Neuronal stem cell (in vitro differentiated cells): ENCODE data around the gene SSC5D.

Experiments used
- DNase-seq: peaks from one replicate; pipeline ENCODE4 v3.0.0-alpha.2; 2013; ENCODE audit warnings: low spot score
- H2AFZ ChIP-seq: one replicate; pipeline ENCODE4 v1.6.1; 2013; ENCODE audit warnings: mild to moderate bottlenecking, low read length, inconsistent platforms
- H2AK5ac ChIP-seq: 2 replicates; pipeline ENCODE4 v1.6.1; 2013; ENCODE audit warnings: low read depth, mild to moderate bottlenecking, inconsistent platforms, low read length, moderate library complexity, mixed read lengths
- H2BK120ac ChIP-seq: 2 replicates; pipeline ENCODE4 v1.6.1; 2013; ENCODE audit warnings: low read depth, mild to moderate bottlenecking, inconsistent platforms, low read length, moderate library complexity, mixed read lengths
- H2BK12ac ChIP-seq: one replicate; pipeline ENCODE4 v1.6.1; 2013; ENCODE audit warnings: low read length, inconsistent platforms
- H2BK15ac ChIP-seq: 2 replicates; pipeline ENCODE4 v1.6.1; 2013; ENCODE audit warnings: mild to moderate bottlenecking, low read length, inconsistent platforms, mixed read lengths
- H2BK5ac ChIP-seq: one replicate; pipeline ENCODE4 v1.6.1; 2013; ENCODE audit warnings: inconsistent platforms, mild to moderate bottlenecking, low read length, moderate library complexity
- H3K14ac ChIP-seq: one replicate; pipeline ENCODE4 v1.6.1; 2013; ENCODE audit warnings: low read length, inconsistent platforms
- H3K18ac ChIP-seq: 2 replicates; pipeline ENCODE4 v1.6.1; 2013; ENCODE audit warnings: low read length, inconsistent platforms
- H3K23ac ChIP-seq: 2 replicates; pipeline ENCODE4 v1.6.1; 2013; ENCODE audit warnings: low read depth, mild to moderate bottlenecking, mixed read lengths, low read length, inconsistent platforms; ENCODE audit not compliant: poor library complexity
- H3K27ac ChIP-seq: replicated peaks from 3 replicates; pipeline ENCODE4 v1.5.1; 2013; ENCODE audit warnings: low read length, inconsistent platforms
- H3K27me3 ChIP-seq, 3 experiments: 2 replicates each; pipeline ENCODE4 v1.6.1; 2013; ENCODE audit warnings: low read length in 3 of 3, mild to moderate bottlenecking in 2 of 3, inconsistent platforms in 1 of 3, low read depth in 1 of 3, mixed read lengths in 1 of 3, moderate library complexity in 1 of 3; ENCODE audit not compliant: control insufficient read depth in 3 of 3, insufficient read depth in 3 of 3
- H3K36me3 ChIP-seq, 2 donors: replicated peaks in 1 of 2; 2 replicates each; pipeline ENCODE4 v1.6.1; 2013; ENCODE audit warnings: low read length in 2 of 2; ENCODE audit not compliant: control insufficient read depth in 2 of 2, insufficient read depth in 2 of 2
- H3K4ac ChIP-seq: 2 replicates; pipeline ENCODE4 v1.6.1; 2013; ENCODE audit warnings: inconsistent platforms, mild to moderate bottlenecking, low read length, moderate library complexity
- H3K4me1 ChIP-seq, 2 donors: 1 replicate in 1 of 2; 2 replicates in 1 of 2; pipeline ENCODE4 v1.6.1; 2013; ENCODE audit warnings: low read length in 2 of 2, low read depth in 1 of 2; ENCODE audit not compliant: control insufficient read depth in 2 of 2, insufficient read depth in 1 of 2
- H3K4me2 ChIP-seq: one replicate; pipeline ENCODE4 v1.6.1; 2013; ENCODE audit warnings: mild to moderate bottlenecking, low read length, inconsistent platforms; ENCODE audit not compliant: insufficient read depth, poor library complexity, severe bottlenecking
- H3K4me3 ChIP-seq, 2 donors: 2 replicates each; pipeline ENCODE4 v1.5.1; 2013; ENCODE audit warnings: low read length in 2 of 2, mild to moderate bottlenecking in 2 of 2, inconsistent platforms in 1 of 2, moderate library complexity in 1 of 2
- H3K79me1 ChIP-seq: one replicate; pipeline ENCODE4 v1.6.1; 2013; ENCODE audit warnings: low read depth, mild to moderate bottlenecking, inconsistent platforms, low read length, moderate library complexity
- H3K9ac ChIP-seq: one replicate; pipeline ENCODE4 v1.6.1; 2013; ENCODE audit warnings: mild to moderate bottlenecking, low read depth, low read length, inconsistent platforms; ENCODE audit not compliant: poor library complexity
- H3K9me3 ChIP-seq, 2 donors: replicated peaks in 1 of 2; 2 replicates each; pipeline versions ENCODE3 to v1.6.1; 2013; ENCODE audit warnings: low read length in 2 of 2, mild to moderate bottlenecking in 2 of 2, inconsistent platforms in 1 of 2, low read depth in 1 of 2, mixed read lengths in 1 of 2, moderate library complexity in 1 of 2; ENCODE audit not compliant: control insufficient read depth in 2 of 2, insufficient read depth in 1 of 2
- H4K8ac ChIP-seq: one replicate; pipeline ENCODE4 v1.6.1; 2013; ENCODE audit warnings: low read depth, mild to moderate bottlenecking, inconsistent platforms, low read length, moderate library complexity
- H4K91ac ChIP-seq: one replicate; pipeline ENCODE4 v1.6.1; 2013; ENCODE audit warnings: low read length, low read depth, mild to moderate bottlenecking, inconsistent platforms; ENCODE audit not compliant: poor library complexity
- WGBS, 2 donors: extraction: QIAGEN DNeasy Blood & Tissue Kit; methylation state at CpG; one replicate each; pipeline ENCODE4 v1.1.7; 2013; ENCODE audit warnings: missing lambda C conversion rate in 2 of 2, mixed read lengths in 1 of 2; ENCODE audit not compliant: insufficient read length in 2 of 2, insufficient replicate concordance in 1 of 2; ENCODE audit errors: extremely low coverage in 2 of 2; 5-methylcytosine and 5-hydroxymethylcytosine counted together

Gene SSC5D

DNA sequence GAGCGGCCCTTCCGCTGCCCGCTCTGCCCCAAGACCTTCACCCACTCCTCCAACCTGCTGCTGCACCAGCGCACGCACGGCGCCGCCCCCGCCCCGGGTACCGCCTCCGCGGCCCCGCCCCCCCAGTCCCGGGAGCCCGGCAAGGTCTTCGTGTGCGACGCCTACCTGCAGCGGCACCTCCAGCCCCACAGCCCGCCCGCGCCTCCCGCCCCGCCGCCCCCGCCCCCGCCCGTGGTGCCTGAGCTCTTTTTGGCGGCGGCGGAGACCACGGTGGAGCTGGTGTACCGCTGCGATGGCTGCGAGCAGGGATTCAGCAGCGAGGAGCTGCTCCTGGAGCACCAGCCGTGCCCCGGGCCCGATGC, 6.5 kb upstream of the SSC5D start:
- H3K27ac ChIP-seq, result no peak overlapping the region
- no peak overlapping the region for H2BK5ac ChIP-seq
- no peak overlapping the region for H4K91ac ChIP-seq
- DNase-seq, result no peak
- H3K36me3 ChIP-seq, result peaks cover 4 to 14% of the 10 kb centered on the region in 2 donors
- WGBS, 2 donors, result no CpG with 5 or more reads among the region's 40 CpGs
- H3K4me2 ChIP-seq, result peak overlapping the region; percentile 40
- H2BK120ac ChIP-seq, result no peak overlapping the region
- H3K9me3 ChIP-seq, result no peaks in the 10 kb centered on the region
- peak overlapping the region; percentile 73 for H3K23ac ChIP-seq
- H3K4me3 ChIP-seq, result no peak overlapping the region
- peaks cover 16% of the 10 kb centered on the region for H3K79me1 ChIP-seq
- peak overlapping the region; percentile 73 for H2BK12ac ChIP-seq
- H3K14ac ChIP-seq, result no peak overlapping the region
- H2BK15ac ChIP-seq, result no peak overlapping the region
- H3K4ac ChIP-seq, result no peak overlapping the region
- peak overlapping the region; percentile 43 for H4K8ac ChIP-seq
- no peaks in the 10 kb centered on the region for H3K27me3 ChIP-seq
- no peak overlapping the region for H3K9ac ChIP-seq
- H2AFZ ChIP-seq, result no peak overlapping the region
- H3K4me1 ChIP-seq, result peaks cover 15 to 20% of the 10 kb centered on the region in 2 donors
- no peak overlapping the region for H3K18ac ChIP-seq
- H2AK5ac ChIP-seq, result peak overlapping the region; percentile 89

DNA sequence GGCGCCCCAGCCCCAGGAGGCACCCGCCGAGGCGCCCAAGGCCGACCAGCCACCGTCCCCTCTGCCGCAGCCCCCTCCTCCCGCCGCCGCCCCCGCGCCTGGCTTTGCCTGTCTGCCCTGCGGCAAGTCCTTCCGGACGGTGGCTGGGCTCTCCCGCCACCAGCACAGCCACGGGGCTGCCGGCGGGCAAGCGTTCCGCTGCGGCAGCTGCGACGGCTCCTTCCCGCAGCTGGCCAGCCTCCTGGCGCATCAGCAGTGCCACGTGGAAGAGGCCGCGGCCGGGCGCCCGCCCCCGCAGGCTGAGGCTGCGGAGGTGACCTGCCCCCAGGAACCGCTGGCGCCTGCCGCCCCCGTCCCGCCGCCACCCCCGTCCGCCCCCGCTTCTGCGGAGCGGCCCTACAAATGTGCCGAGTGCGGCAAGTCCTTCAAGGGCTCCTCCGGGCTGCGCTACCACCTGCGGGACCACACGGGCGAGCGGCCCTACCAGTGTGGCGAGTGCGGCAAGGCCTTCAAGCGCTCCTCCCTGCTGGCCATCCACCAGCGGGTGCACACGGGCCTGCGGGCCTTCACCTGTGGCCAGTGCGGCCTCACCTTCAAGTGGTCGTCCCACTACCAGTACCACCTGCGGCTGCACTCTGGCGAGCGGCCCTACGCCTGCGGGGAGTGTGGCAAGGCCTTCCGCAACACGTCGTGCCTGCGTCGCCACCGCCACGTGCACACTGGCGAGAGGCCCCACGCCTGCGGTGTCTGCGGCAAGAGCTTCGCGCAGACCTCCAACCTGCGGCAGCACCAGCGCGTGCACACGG, 5.9 kb upstream of the SSC5D start:
- Histone ChIP-seq H3K23ac (peak overlapping the region; percentile 93), H2AFZ (no peak overlapping the region), H2BK12ac (peak overlapping the region; percentile 84), H3K9me3 (no peaks in the 10 kb centered on the region), H4K91ac (peak overlapping the region; percentile 72), H3K27me3 (no peaks in the 10 kb centered on the region), H3K4me1 (peaks cover 21 to 26% of the 10 kb centered on the region in 2 donors), H3K4me2 (peak overlapping the region; percentile 25), H3K27ac (no peak overlapping the region), H2BK5ac (peak overlapping the region; percentile 24), H4K8ac (peak overlapping the region; percentile 43), H3K4ac (no peak overlapping the region), H3K9ac (no peak overlapping the region), H2BK120ac (no peak overlapping the region), H3K14ac (peak overlapping the region; percentile 8), H3K4me3 (peak overlapping the region in 1 of 2 donors; percentile 42), H2BK15ac (peak overlapping the region; percentile 49), H2AK5ac (peak overlapping the region; percentile 90), H3K36me3 (peaks cover 4 to 14% of the 10 kb centered on the region in 2 donors), H3K79me1 (peaks cover 16% of the 10 kb centered on the region), H3K18ac (peak overlapping the region; percentile 57)
- no CpG with 5 or more reads among the region's 83 CpGs for WGBS, 2 donors
- DNase-seq, result no peak

DNA sequence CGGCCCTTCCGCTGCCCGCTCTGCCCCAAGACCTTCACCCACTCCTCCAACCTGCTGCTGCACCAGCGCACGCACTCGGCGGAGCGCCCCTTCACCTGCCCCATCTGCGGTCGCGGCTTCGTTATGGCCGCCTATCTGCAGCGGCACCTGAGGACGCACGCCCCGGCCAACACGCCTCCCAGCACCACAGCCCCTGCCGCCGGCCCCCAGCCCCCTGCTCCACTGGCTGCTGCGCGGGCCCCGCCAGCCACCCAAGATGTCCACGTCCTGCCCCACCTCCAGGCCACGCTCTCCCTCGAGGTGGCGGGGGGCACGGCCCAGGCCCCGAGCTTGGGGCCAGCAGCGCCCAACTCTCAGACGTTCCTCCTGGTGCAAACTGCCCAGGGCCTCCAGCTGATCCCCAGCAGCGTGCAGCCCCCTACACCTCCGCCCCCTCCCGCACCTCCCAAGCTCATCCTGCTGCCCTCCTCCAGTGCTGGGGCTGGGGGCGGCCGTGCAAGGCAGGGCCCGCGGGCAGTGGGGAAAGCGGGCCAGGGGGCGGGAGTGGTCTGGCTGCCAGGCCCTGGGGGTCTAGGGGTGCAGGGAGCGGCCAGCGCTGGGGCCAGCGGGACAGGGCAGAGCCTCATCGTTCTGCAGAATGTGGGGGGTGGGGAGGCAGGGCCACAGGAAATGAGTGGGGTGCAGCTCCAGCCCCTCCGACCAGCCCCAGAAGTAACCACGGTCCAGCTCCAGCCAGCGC, 5.1 kb upstream of the SSC5D start:
- H3K9ac ChIP-seq, result peak overlapping the region; percentile 21
- H2AK5ac ChIP-seq, result peak overlapping the region; percentile 99
- H2AFZ ChIP-seq, result no peak overlapping the region
- H3K4me1 ChIP-seq, result peaks cover 29 to 31% of the 10 kb centered on the region in 2 donors
- peak overlapping the region; percentile 93 for H3K23ac ChIP-seq
- H2BK5ac ChIP-seq, result peak overlapping the region; percentile 24
- H3K79me1 ChIP-seq, result peaks cover 19% of the 10 kb centered on the region
- peaks cover 4 to 14% of the 10 kb centered on the region in 2 donors for H3K36me3 ChIP-seq
- peak overlapping the region; percentile 43 for H4K8ac ChIP-seq
- H3K27me3 ChIP-seq, result no peaks in the 10 kb centered on the region
- H3K4ac ChIP-seq, result no peak overlapping the region
- no peak overlapping the region for H2BK12ac ChIP-seq
- no peak overlapping the region for H3K18ac ChIP-seq
- H3K27ac ChIP-seq, result no peak overlapping the region
- no peak overlapping the region for H3K4me3 ChIP-seq
- no peak overlapping the region for H2BK120ac ChIP-seq
- WGBS, 2 donors, result no CpG with 5 or more reads among the region's 47 CpGs
- no peak overlapping the region for H2BK15ac ChIP-seq
- DNase-seq, result no peak
- no peak overlapping the region for H3K14ac ChIP-seq
- no peak overlapping the region for H3K4me2 ChIP-seq
- no peak overlapping the region for H4K91ac ChIP-seq
- H3K9me3 ChIP-seq, result no peaks in the 10 kb centered on the region
